HG03342 (cell line): Measurements from ENCODE around the gene GMPR.
"Not testable (repeated sequence)": the region's sequence is repeated elsewhere in the genome, so short reads cannot be mapped to it uniquely, and the experiment has no call there.

Source experiments
- ATAC-seq: cut with Tn5 transposase; IDR thresholded peaks from one replicate; pipeline ENCODE4 v1.9.1; 2021; ENCODE audit warnings: mild to moderate bottlenecking, moderate library complexity; ENCODE audit not compliant: unreplicated experiment

The GMPR gene

GRCh38 chr6:16244869-16245451, 6.6 kb downstream of the GMPR start:
- ATAC-seq: no peak

GRCh38 chr6:16248271-16248853, 10.0 kb downstream of the GMPR start:
- ATAC-seq: no peak

- no peak for ATAC-seq
Observed at GRCh38 chr6:16249971-16250370, 11.6 kb downstream of the GMPR start.

GRCh38 chr6:16251706-16252105, 13.3 kb downstream of the GMPR start:
- no peak for ATAC-seq

GRCh38 chr6:16252686-16253299, 14.4 kb downstream of the GMPR start:
- ATAC-seq: no peak

GRCh38 chr6:16253399-16254144, 15.2 kb downstream of the GMPR start:
- ATAC-seq: no peak

- ATAC-seq: no peak
Observed at GRCh38 chr6:16254535-16254934, 16.1 kb downstream of the GMPR start.

- ATAC-seq: no peak
Observed at GRCh38 chr6:16256781-16257180, 18.4 kb downstream of the GMPR start.

GRCh38 chr6:16257999-16258708, 19.8 kb downstream of the GMPR start:
- no peak for ATAC-seq

GRCh38 chr6:16258709-16259075, 20.3 kb downstream of the GMPR start:
- ATAC-seq: no peak

GRCh38 chr6:16259604-16260003, 21.2 kb downstream of the GMPR start:
- not testable (repeated sequence) for ATAC-seq

GRCh38 chr6:16260602-16261001, 22.2 kb downstream of the GMPR start:
- not testable (repeated sequence) for ATAC-seq

GRCh38 chr6:16262773-16263172, 24.4 kb downstream of the GMPR start:
- not testable (repeated sequence) for ATAC-seq

GRCh38 chr6:16263464-16264099, 25.2 kb downstream of the GMPR start:
- not testable (repeated sequence) for ATAC-seq

- no peak for ATAC-seq
Observed at GRCh38 chr6:16264785-16265184, 26.4 kb downstream of the GMPR start.

- no peak for ATAC-seq
Observed at GRCh38 chr6:16265351-16266341, 27.3 kb downstream of the GMPR start.

- no peak for ATAC-seq
Observed at GRCh38 chr6:16267428-16268263, 29.3 kb downstream of the GMPR start.

GRCh38 chr6:16269442-16270070, 31.2 kb downstream of the GMPR start:
- ATAC-seq: not testable (repeated sequence)
